Breast epithelium (tissue), 4 donors: Measurements from ENCODE around the gene TRAPPC5. TPM values are rescaled to one million over a fixed set of nuclear protein-coding genes. Genes with fewer than 3 reads are reported as not detected.

Experiments used
- DNase-seq, 2 donors: peaks; one replicate each; pipeline ENCODE4 v3.0.0-alpha.2; 2019; ENCODE audit warnings: low spot score in 2 of 2
- H3K27ac ChIP-seq, 2 donors: fragments of 200-600 bp; sonication (generic) in 1 of 2; one replicate each; pipeline ENCODE4 v1.5.1; 2016 to 2019; ENCODE audit warnings: mild to moderate bottlenecking in 1 of 2
- H3K27me3 ChIP-seq, 2 donors: fragments of 200-600 bp; sonication (generic) in 1 of 2; one replicate each; pipeline versions ENCODE4 v1.5.1 to v1.6.0; 2017 to 2019; ENCODE audit warnings: control low read depth in 1 of 2, mild to moderate bottlenecking in 1 of 2
- H3K36me3 ChIP-seq: fragments of 200-600 bp; one replicate; pipeline ENCODE4 v1.5.1; 2019
- H3K4me1 ChIP-seq, 2 donors: fragments of 200-600 bp; sonication (generic); one replicate each; pipeline ENCODE4 v1.5.1; 2016 to 2019; ENCODE audit warnings: control low read depth in 1 of 2
- H3K4me3 ChIP-seq, 3 donors: fragments of 200-600 bp; sonication (generic); 1 replicate in 2 of 3; 2 replicates in 1 of 3; pipeline ENCODE4 v1.5.1; 2016 to 2019; ENCODE audit warnings: mild to moderate bottlenecking in 3 of 3, moderate library complexity in 2 of 3
- H3K9me3 ChIP-seq, 2 donors: fragments of 200-600 bp; sonication (generic) in 1 of 2; one replicate each; pipeline ENCODE4 v1.5.1; 2016 to 2019; ENCODE audit warnings: control low read depth in 1 of 2
- POLR2A ChIP-seq: fragments of 450-650 bp; IDR thresholded peaks from one replicate; pipeline ENCODE4 v1.6.1; 2016; ENCODE audit warnings: antibody characterized with exemption, mild to moderate bottlenecking, moderate library complexity
- POLR2AphosphoS5 ChIP-seq, 3 donors: sonication (generic); formaldehyde crosslinking; IDR thresholded peaks; one replicate each; pipeline ENCODE4 v1.6.1; 2017; ENCODE audit warnings: antibody characterized with exemption in 3 of 3
- intact Hi-C: fragments of 100-400 bp; cut with DNase I; formaldehyde crosslinking; loops from one replicate; pipeline ENCODE4 v1.15.1; 2023; ENCODE audit warnings: low total_unique reads
- total RNA-seq, 3 donors: library from RNA; depleted of rRNA; stranded (reverse); fragments of >200 nt; gene quantifications; one replicate each; pipeline ENCODE4 v1.1.0, GENCODE V29; 2016
- TF ChIP-seq, protein P1 (sequence below), 3 donors: fragments of 450-650 bp; IDR thresholded peaks; one replicate each; pipeline ENCODE4 v1.5.1; 2016 to 2017; ENCODE audit warnings: antibody characterized with exemption in 3 of 3, mild to moderate bottlenecking in 3 of 3, moderate library complexity in 3 of 3

Gene TRAPPC5
- total RNA-seq, 3 donors from 2014 or later = 34.7 to 84.0 (median 62.6) TPM

DNA sequence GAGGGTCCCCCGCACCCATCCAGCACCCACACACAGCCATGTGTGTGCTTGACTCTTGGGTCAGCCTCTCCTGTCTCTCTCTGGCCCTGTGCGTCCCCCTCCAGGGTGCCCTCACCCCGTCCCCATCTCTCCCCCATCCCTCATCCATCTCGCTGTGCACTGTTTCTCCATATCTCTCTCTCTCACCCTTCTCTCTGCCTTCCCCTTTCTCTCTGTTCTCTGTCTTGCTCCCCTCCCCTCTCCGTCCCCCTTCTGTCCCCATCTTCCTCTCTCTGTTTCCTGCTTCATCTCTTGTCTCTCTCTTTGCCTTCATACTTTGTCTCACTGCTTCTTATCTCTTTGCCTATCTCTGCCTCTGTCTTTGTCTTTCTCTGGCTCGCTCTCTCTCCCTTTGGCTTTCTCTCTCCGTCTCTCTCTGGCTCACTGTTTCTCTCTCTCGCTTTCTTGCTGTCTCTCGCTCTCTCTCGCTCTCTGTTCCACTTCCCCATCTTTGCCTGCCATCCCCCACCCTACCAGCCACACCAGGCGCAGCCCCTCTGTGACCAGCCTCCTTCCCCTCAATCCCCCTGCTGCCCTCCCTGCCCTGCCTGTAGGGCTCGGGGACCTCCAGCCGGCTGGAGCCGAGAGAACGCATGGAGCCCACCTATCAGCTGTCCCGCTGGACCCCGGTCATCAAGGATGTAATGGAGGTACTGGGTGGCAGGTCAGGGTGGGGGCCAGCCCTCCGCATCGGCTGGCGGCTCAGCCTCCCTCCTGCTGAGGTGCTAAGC, 34.8 kb upstream of the TRAPPC5 start:
- Histone ChIP-seq H3K9me3 (no peaks in the 10 kb centered on the region), H3K27me3 (no peaks in the 10 kb centered on the region), H3K4me1 (no peaks in the 10 kb centered on the region), H3K36me3 (no peaks in the 10 kb centered on the region), H3K27ac (no peak overlapping the region), H3K4me3 (no peak overlapping the region)
- TF ChIP-seq POLR2A = no peak
- intact Hi-C loops = no loop called here
- no peak for DNase-seq

DNA sequence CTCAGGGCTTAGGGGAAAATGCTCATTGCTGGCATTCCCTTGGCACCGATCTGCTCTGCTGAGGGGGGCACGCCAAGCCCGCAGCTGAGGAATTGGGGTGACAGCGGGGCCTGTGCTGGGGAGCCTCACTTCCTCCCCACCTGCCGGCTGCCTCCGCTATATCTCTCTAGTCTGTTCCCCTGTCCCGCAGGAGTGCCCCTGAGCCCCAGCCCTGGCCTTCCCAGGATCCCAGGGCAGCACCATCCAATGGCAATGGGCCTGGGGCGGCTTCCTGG, 34.3 kb upstream of the TRAPPC5 start:
- H3K27ac ChIP-seq = no peak overlapping the region
- H3K4me3 ChIP-seq = no peak overlapping the region
- H3K27me3 ChIP-seq = no peaks in the 10 kb centered on the region
- no peak for DNase-seq
- no peaks in the 10 kb centered on the region for H3K9me3 ChIP-seq
- no peaks in the 10 kb centered on the region for H3K36me3 ChIP-seq
- TF ChIP-seq, protein P1, sequence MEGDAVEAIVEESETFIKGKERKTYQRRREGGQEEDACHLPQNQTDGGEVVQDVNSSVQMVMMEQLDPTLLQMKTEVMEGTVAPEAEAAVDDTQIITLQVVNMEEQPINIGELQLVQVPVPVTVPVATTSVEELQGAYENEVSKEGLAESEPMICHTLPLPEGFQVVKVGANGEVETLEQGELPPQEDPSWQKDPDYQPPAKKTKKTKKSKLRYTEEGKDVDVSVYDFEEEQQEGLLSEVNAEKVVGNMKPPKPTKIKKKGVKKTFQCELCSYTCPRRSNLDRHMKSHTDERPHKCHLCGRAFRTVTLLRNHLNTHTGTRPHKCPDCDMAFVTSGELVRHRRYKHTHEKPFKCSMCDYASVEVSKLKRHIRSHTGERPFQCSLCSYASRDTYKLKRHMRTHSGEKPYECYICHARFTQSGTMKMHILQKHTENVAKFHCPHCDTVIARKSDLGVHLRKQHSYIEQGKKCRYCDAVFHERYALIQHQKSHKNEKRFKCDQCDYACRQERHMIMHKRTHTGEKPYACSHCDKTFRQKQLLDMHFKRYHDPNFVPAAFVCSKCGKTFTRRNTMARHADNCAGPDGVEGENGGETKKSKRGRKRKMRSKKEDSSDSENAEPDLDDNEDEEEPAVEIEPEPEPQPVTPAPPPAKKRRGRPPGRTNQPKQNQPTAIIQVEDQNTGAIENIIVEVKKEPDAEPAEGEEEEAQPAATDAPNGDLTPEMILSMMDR (IDR thresholded peaks at IDR 0.05) = no peak
- TF ChIP-seq POLR2A (no peak), POLR2AphosphoS5 (IDR thresholded peaks at IDR 0.05) (no peak)
- intact Hi-C loops = no loop called here
- no peaks in the 10 kb centered on the region for H3K4me1 ChIP-seq

DNA sequence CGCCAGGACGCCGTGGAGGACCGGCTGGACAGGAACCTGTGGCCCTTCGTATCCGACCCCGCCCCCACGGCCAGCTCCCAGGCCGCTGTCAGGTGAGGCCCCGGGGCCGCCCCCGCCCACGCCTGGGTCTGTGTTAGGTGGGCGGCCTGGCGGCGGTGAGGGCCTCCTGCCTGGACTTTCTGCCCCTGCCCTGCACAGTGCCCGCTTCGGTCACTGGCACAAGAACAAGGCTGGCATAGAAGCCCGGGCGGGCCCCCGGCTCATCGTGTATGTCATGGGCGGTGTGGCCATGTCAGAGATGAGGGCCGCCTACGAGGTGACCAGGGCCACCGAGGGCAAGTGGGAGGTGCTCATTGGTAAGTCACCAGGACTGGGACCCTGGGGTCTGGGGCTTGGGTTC, 33.5 kb upstream of the TRAPPC5 start:
- DNase-seq = no peak
- Histone ChIP-seq H3K4me3 (no peak overlapping the region), H3K36me3 (no peaks in the 10 kb centered on the region), H3K4me1 (no peaks in the 10 kb centered on the region), H3K9me3 (no peaks in the 10 kb centered on the region), H3K27me3 (no peaks in the 10 kb centered on the region), H3K27ac (no peak overlapping the region)
- intact Hi-C loops = no loop called here
- TF ChIP-seq POLR2AphosphoS5 (IDR thresholded peaks at IDR 0.05) = no peak
- TF ChIP-seq POLR2A = no peak
- TF ChIP-seq, protein P1 (IDR thresholded peaks at IDR 0.05) = no peak

DNA sequence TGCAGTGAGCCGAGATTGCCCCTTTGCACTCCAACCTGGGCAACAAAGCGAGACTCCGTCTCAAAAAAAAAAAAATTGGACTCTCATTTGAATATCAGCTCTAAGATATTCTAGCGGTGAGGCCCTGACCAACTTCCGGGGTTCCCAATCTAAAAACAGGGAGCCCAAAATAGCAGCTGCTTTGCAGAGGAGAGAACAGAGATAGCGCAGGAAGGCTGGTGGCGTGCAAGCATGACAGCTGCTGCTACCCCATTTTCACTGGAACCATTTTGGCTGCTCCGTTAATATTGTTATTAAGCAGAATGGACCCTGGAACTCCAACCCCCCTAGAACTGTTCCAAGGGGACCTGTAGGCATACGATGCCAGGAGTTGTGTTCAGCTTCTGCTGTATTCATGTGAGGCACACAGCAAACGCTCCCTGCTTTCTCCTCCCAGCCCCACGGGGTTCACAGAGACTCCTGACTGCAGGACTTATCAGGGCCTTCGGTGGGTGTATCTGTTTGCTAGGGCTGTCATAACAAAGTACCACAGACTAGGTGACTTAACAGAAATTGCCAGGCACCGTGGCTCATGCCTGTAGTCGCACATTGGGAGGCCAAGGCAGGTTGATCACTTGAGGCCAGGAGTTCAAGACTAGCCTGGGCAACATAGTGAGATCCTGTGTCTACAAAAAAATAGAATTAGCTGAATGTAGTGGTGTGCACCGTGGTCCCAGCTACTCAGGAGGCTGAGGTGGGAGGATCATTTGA, 32.2 kb upstream of the TRAPPC5 start:
- no peak for DNase-seq
- Histone ChIP-seq H3K27ac (peak overlapping the region; percentile 56 to 68), H3K4me3 (no peak overlapping the region), H3K4me1 (no peaks in the 10 kb centered on the region), H3K27me3 (no peaks in the 10 kb centered on the region), H3K9me3 (no peaks in the 10 kb centered on the region), H3K36me3 (no peaks in the 10 kb centered on the region)
- no peak for TF ChIP-seq POLR2AphosphoS5 (IDR thresholded peaks at IDR 0.05)
- no peak for TF ChIP-seq POLR2A
- TF ChIP-seq, protein P1 (IDR thresholded peaks at IDR 0.05) = no peak
- intact Hi-C loops = no loop called here

DNA sequence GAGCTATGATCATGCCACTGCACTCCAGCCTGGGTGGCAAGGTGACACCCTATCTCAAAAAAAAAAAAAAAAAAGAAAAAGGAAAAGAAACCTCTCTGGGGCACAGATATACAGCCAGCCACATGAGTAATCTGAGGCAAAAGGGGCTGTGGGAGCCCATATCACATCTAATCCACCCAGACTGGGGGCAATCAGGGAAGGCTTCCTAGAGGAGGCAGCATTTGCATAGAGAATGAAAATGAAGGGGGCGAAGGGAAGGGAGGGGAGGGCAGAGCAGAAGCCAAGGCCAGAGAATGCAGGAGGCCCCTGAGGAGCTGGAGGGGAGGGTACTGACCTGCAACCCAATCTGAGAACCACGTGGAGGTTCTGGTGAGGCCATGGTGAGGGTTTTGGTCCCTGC, 30.5 kb upstream of the TRAPPC5 start:
- TF ChIP-seq POLR2AphosphoS5 (IDR thresholded peaks at IDR 0.05) = no peak
- TF ChIP-seq POLR2A = no peak
- TF ChIP-seq, protein P1 (IDR thresholded peaks at IDR 0.05) = no peak
- H3K4me3 ChIP-seq = no peak overlapping the region
- no peaks in the 10 kb centered on the region for H3K36me3 ChIP-seq
- H3K9me3 ChIP-seq = no peaks in the 10 kb centered on the region
- H3K27me3 ChIP-seq = no peaks in the 10 kb centered on the region
- no peak for DNase-seq
- no peaks in the 10 kb centered on the region for H3K4me1 ChIP-seq
- H3K27ac ChIP-seq = peak overlapping the region in 1 of 2 donors; percentile 68
- intact Hi-C loops = no loop called here
